Measurements from ENCODE around the gene CNTNAP4.

CNTNAP4 gene

DNA sequence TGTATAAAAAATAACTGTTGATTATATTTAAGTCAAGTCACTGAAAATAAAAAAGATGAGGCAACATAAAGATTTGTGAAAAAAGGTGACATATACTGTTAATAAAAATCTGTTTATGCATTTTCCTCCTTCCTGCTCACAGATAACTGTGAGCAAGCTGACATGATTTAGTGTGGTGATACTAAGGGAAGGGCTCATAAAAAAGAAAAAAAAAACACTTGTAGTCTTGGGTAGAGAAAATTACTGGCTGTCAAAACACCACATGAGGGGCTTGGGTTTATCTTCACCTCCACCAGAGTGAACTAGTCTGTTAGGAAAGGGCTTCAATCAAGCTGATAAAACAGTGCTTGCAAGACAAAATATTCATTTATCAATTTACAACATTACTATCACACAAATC lies 247.6 kb downstream of the CNTNAP4 start:
- no peak overlapping the region for H3K4me3 ChIP-seq (ENCODE audit: control insufficient read depth, low read depth, low read length)
- no peak for DNase-seq (ENCODE audit: low read depth)
- TF ChIP-seq, protein P1, sequence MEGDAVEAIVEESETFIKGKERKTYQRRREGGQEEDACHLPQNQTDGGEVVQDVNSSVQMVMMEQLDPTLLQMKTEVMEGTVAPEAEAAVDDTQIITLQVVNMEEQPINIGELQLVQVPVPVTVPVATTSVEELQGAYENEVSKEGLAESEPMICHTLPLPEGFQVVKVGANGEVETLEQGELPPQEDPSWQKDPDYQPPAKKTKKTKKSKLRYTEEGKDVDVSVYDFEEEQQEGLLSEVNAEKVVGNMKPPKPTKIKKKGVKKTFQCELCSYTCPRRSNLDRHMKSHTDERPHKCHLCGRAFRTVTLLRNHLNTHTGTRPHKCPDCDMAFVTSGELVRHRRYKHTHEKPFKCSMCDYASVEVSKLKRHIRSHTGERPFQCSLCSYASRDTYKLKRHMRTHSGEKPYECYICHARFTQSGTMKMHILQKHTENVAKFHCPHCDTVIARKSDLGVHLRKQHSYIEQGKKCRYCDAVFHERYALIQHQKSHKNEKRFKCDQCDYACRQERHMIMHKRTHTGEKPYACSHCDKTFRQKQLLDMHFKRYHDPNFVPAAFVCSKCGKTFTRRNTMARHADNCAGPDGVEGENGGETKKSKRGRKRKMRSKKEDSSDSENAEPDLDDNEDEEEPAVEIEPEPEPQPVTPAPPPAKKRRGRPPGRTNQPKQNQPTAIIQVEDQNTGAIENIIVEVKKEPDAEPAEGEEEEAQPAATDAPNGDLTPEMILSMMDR (IDR thresholded peaks at IDR 0.05; ENCODE audit: control insufficient read depth, insufficient read depth, low read depth, low read length, missing control alignments) = no peak

DNA sequence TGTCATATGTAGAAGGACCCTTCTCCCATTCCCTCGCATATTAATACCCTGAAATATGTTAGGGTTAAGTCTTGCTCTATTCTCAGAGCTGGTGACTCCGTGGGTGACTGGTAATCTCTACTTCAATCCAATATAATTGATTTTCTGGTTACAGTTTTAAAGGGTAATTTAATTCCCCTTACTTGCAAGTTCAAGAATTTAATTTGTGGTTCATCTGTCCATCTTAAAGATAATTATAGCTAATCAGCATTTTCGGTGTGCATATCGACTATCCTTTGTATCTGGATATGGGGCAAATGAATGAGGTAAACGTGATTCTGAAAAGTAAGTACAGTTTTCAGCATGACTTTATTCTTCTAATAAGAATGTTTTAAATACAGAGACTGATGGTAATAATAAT lies 250.0 kb downstream of the CNTNAP4 start:
- no peak overlapping the region for H3K4me3 ChIP-seq (ENCODE audit: control insufficient read depth, low read depth, low read length)
- DNase-seq (ENCODE audit: low read depth) = no peak
- TF ChIP-seq, protein P1 (IDR thresholded peaks at IDR 0.05; ENCODE audit: control insufficient read depth, insufficient read depth, low read depth, low read length, missing control alignments) = no peak

DNA sequence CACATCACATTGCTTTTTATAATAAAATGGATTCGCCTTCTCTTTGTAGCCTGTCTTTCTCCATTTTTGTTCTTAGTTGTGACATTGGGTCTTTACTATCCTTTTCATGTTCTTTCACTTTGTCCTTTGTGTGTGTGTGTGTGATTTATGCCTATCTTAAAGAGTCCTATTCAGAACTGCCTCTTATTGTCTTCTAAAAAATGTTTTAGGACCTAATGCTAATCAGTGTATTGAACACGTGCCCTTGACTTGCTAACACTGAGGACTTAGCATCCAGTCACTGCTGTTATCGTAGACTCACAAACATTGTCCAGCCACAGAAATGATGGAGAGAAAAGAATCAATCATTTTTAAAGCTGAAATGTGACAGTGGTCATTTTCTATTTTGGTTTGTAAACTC lies 251.9 kb downstream of the CNTNAP4 start:
- DNase-seq (ENCODE audit: low read depth) = no peak
- H3K4me3 ChIP-seq (ENCODE audit: control insufficient read depth, low read depth, low read length) = no peak overlapping the region
- TF ChIP-seq, protein P1 (IDR thresholded peaks at IDR 0.05; ENCODE audit: control insufficient read depth, insufficient read depth, low read depth, low read length, missing control alignments) = no peak

DNA sequence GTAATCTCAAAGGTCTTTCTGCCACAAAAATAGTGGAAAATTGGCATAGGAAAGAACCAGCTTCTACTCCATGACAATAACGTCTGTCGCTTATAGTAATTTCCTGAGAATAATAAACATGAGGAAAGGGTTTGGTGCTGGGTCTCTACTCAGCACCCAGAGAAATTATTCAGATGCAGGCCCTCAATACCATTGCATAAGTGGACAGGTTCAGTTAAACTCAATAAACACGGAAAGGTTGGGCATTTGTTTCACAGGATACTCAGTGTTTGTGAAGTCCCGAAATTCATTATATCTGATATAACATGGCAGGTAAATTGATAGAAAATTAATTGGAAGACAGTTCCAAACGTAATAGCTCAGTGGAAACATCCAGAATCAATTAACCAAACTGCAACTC lies 254.0 kb downstream of the CNTNAP4 start:
- no peak overlapping the region for H3K4me3 ChIP-seq (ENCODE audit: control insufficient read depth, low read depth, low read length)
- DNase-seq (ENCODE audit: low read depth) = no peak
- TF ChIP-seq, protein P1 (IDR thresholded peaks at IDR 0.05; ENCODE audit: control insufficient read depth, insufficient read depth, low read depth, low read length, missing control alignments) = no peak

DNA sequence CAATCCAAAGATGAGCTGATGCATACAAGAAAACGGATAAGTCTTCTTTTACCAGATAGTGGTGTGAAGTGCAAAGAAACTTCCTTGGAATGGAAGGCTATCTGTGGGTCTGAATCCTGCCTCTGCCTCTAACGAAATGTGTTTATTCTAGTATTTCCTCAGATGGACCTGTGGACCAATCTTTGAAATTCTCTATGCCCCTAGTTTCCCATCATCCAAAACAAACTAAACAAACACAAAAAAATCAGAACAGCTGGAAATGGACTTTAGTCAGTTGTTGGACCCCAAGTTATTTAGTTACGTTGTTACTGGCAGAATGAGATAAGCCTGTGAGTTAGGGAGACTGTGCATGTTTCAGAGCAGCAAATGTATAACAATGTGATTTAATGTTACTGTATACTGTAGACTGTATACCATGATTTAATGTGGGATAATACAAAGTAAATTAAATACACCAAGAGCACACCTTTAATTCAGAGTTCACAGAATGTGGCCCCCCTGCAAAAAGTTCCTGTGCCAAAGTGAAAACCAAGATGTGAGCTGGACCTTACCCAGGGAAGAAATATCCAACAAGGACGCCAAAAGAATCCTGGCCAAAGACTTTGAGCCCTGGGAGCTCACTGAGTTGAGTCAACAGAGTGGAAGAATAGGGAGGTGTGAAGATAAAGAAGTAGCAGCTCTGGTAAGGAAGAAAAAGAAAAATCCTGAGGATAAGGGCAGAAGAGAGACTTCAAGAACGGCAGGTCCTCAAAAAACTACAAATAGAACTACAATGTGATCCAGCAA lies 255.2 kb downstream of the CNTNAP4 start:
- TF ChIP-seq, protein P1 (IDR thresholded peaks at IDR 0.05; ENCODE audit: control insufficient read depth, insufficient read depth, low read depth, low read length, missing control alignments) = no peak
- no peak overlapping the region for H3K4me3 ChIP-seq (ENCODE audit: control insufficient read depth, low read depth, low read length)
- no peak for DNase-seq (ENCODE audit: low read depth)

DNA sequence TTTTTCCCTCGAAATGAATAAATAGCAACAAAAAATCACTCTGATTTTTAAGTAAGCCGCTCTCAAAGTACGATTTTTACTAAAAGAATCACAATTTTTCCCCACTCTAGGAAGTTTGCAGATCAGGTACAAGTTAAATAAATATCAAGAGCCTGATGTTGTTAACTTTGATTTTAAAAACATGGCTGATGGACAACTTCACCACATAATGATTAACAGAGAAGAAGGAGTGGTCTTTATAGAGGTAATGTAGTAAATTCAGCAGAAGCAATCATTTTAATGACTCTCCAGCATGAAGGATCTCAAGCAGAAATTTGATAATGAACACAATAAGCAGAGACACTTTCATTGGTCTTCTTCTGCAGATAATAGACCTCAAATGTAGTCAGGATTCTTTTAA lies 262.4 kb downstream of the CNTNAP4 start:
- TF ChIP-seq, protein P1 (IDR thresholded peaks at IDR 0.05; ENCODE audit: control insufficient read depth, insufficient read depth, low read depth, low read length, missing control alignments) = no peak
- H3K4me3 ChIP-seq (ENCODE audit: control insufficient read depth, low read depth, low read length) = no peak overlapping the region

More for the DNA sequence above, 262.4 kb downstream of the CNTNAP4 start:
- DNase-seq (ENCODE audit: low read depth) = no peak

Measured in AG09309 (cell line).